ENCODE measurements around the gene CATSPERD.
"Not testable (repeated sequence)": the region's sequence is repeated elsewhere in the genome, so short reads cannot be mapped to it uniquely, and the experiment has no call there.

Gene CATSPERD

GRCh38 chr19:5743630-5744029 lies 23.2 kb downstream of the CATSPERD start:
- no peak for DNase-seq

- not testable (repeated sequence) for DNase-seq
Observed at GRCh38 chr19:5744999-5745398, 24.6 kb downstream of the CATSPERD start.

GRCh38 chr19:5748920-5749319 lies 28.5 kb downstream of the CATSPERD start:
- DNase-seq, result not testable (repeated sequence)

GRCh38 chr19:5749505-5749904 lies 29.1 kb downstream of the CATSPERD start:
- no peak for DNase-seq

GRCh38 chr19:5751709-5752108 lies 31.3 kb downstream of the CATSPERD start:
- no peak for DNase-seq

- no peak for DNase-seq
Observed at GRCh38 chr19:5753743-5754142, 33.3 kb downstream of the CATSPERD start.

- no peak for DNase-seq
Observed at GRCh38 chr19:5762608-5763217, 42.3 kb downstream of the CATSPERD start.

GRCh38 chr19:5765220-5765619 lies 44.8 kb downstream of the CATSPERD start:
- DNase-seq, result no peak

- no peak for DNase-seq
Observed at GRCh38 chr19:5767949-5768348, 47.5 kb downstream of the CATSPERD start.

GRCh38 chr19:5772416-5772815 lies 52.0 kb downstream of the CATSPERD start:
- no peak for DNase-seq

GRCh38 chr19:5773276-5773675 lies 52.8 kb downstream of the CATSPERD start:
- no peak for DNase-seq

- DNase-seq, result no peak
Observed at GRCh38 chr19:5774921-5775320, 54.5 kb downstream of the CATSPERD start.

- DNase-seq, result no peak
Observed at GRCh38 chr19:5775668-5776309, 55.4 kb downstream of the CATSPERD start.

GRCh38 chr19:5778402-5778801 lies 58.0 kb downstream of the CATSPERD start:
- DNase-seq, result no peak

GRCh38 chr19:5780916-5781315 lies 60.5 kb downstream of the CATSPERD start:
- not testable (repeated sequence) for DNase-seq

GRCh38 chr19:5782322-5782721 lies 61.9 kb downstream of the CATSPERD start:
- DNase-seq, result no peak

- no peak for DNase-seq
Observed at GRCh38 chr19:5782945-5783919, 62.8 kb downstream of the CATSPERD start.

- no peak for DNase-seq
Observed at GRCh38 chr19:5784581-5785147, 64.2 kb downstream of the CATSPERD start, which contains the start of gene PRR22. Gene PRR22, minus strand, starts transcription at chr19:5784746. Its CDS starts 86 bp downstream, at chr19:5784660.

- DNase-seq, result no peak
Observed at GRCh38 chr19:5785423-5785822, 65.0 kb downstream of the CATSPERD start.

- DNase-seq, result no peak
Observed at GRCh38 chr19:5786593-5787408, 66.4 kb downstream of the CATSPERD start.

GRCh38 chr19:5787409-5788182 lies 67.2 kb downstream of the CATSPERD start:
- no peak for DNase-seq
